ENCODE results near the gene CAB39.

DNA sequence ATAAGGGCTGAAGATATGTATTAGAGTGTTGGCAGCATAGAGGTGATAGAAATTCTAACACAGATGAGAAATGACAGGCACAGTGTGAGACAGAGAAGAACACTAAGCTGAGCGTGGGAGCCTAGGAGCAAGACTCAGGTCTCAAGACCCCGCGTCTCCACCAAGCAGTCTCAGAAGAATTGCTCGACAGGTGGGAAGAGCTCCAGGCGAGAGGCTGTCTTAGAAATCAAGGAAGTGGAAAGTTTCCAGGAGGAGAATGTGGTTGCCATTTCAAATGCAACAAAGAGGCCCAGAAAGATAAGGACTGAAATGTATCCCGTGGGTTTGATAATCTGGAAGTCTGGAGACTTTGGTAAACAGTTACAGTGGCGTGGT lies 31.5 kb upstream of the CAB39 start:
- TF ChIP-seq BHLHE40 (IDR thresholded peaks at IDR 0.05; ENCODE audit: borderline replicate concordance) (no peak), ZNF384 (IDR thresholded peaks at IDR 0.05) (no peak), FOXK2 (IDR thresholded peaks at IDR 0.05) (no peak), SP1 (IDR thresholded peaks at IDR 0.05) (no peak), FOXM1 (IDR thresholded peaks at IDR 0.05; ENCODE audit: borderline replicate concordance) (no peak), FOXA1 (IDR thresholded peaks at IDR 0.05) (no peak), SUZ12 (IDR thresholded peaks at IDR 0.05) (no peak), ELF4 (IDR thresholded peaks at IDR 0.05) (no peak), L3MBTL2 (conservative IDR thresholded peaks at IDR 0.05) (no peak), LEF1 (IDR thresholded peaks at IDR 0.05; ENCODE audit: borderline replicate concordance) (no peak), HDGF (IDR thresholded peaks at IDR 0.05; ENCODE audit: borderline replicate concordance) (no peak), NFRKB (IDR thresholded peaks at IDR 0.05) (no peak)
- TF ChIP-seq, protein P1, sequence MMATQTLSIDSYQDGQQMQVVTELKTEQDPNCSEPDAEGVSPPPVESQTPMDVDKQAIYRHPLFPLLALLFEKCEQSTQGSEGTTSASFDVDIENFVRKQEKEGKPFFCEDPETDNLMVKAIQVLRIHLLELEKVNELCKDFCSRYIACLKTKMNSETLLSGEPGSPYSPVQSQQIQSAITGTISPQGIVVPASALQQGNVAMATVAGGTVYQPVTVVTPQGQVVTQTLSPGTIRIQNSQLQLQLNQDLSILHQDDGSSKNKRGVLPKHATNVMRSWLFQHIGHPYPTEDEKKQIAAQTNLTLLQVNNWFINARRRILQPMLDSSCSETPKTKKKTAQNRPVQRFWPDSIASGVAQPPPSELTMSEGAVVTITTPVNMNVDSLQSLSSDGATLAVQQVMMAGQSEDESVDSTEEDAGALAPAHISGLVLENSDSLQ (IDR thresholded peaks at IDR 0.05) = no peak
